ENCODE measurements around the gene ATP9A. TPM values are rescaled to one million over a fixed set of nuclear protein-coding genes. Genes with fewer than 3 reads are reported as not detected.

The ATP9A gene
- total and polyA plus RNA-seq, 3 donors from 2014 or later = 46.4 to 128 (median 89.3) TPM

DNA sequence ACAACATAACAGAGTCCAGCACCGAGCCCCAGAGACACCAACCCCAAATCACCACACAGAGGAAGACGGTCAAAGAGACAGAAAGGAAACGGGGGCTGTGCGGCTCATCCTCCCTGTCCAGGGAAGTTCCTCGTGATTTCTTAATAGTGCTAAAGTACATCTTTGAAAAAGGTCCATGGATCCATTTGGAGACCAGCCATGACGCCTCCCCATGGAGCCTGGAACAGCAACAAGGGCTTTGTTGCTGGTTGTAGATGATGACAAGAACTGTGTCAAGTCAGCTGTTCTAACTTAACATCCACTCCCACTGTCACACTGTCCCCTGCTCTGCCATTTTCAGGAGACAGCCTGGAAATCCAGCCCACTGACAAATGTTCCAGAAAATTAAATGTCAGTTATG, 99.7 kb downstream of the ATP9A start:
- Histone ChIP-seq H3K36me3 (ENCODE audit: low read depth, missing control alignments) (no peaks in the 10 kb centered on the region), H3K4me3 (no peak overlapping the region), H3K27me3 (no peaks in the 10 kb centered on the region), H3K9me3 (no peaks in the 10 kb centered on the region), H3K4me1 (no peaks in the 10 kb centered on the region), H3K27ac (no peak overlapping the region)
- WGBS, 2 donors = 82 to 89% methylated on average over 4 to 6 of the region's 6 CpGs
- intact Hi-C loops (cut with DNase I; ENCODE audit: low total_unique reads) = no loop called here
- no peak for DNase-seq
- no peak for TF ChIP-seq POLR2A (IDR thresholded peaks at IDR 0.05)
- TF ChIP-seq, protein P1, sequence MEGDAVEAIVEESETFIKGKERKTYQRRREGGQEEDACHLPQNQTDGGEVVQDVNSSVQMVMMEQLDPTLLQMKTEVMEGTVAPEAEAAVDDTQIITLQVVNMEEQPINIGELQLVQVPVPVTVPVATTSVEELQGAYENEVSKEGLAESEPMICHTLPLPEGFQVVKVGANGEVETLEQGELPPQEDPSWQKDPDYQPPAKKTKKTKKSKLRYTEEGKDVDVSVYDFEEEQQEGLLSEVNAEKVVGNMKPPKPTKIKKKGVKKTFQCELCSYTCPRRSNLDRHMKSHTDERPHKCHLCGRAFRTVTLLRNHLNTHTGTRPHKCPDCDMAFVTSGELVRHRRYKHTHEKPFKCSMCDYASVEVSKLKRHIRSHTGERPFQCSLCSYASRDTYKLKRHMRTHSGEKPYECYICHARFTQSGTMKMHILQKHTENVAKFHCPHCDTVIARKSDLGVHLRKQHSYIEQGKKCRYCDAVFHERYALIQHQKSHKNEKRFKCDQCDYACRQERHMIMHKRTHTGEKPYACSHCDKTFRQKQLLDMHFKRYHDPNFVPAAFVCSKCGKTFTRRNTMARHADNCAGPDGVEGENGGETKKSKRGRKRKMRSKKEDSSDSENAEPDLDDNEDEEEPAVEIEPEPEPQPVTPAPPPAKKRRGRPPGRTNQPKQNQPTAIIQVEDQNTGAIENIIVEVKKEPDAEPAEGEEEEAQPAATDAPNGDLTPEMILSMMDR (IDR thresholded peaks at IDR 0.05) = no peak

DNA sequence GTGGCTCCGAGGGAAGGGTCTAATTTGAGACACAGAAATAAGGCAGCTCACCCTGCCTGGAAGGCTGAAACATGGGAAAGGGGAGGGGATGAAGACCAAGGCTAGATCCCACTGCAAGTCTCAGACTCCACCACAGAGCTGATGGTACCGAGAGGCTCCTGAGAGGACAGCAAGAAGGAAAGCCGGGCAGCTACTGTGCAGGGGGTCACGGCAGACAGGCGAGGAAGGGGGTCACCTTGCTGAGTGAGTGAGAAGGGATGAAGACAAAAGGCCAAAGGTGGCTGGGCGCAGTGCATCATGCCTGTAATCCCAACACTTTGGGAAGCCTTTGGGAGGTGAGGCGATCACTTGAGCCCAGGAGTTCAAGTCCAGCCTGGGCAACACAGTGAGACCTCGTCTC, 100.7 kb downstream of the ATP9A start:
- H3K4me1 ChIP-seq = no peaks in the 10 kb centered on the region
- DNase-seq = no peak
- no peak overlapping the region for H3K27ac ChIP-seq
- no peak for TF ChIP-seq POLR2A (IDR thresholded peaks at IDR 0.05)
- TF ChIP-seq, protein P1 (IDR thresholded peaks at IDR 0.05) = no peak
- H3K27me3 ChIP-seq = no peaks in the 10 kb centered on the region
- intact Hi-C loops (cut with DNase I; ENCODE audit: low total_unique reads) = no loop called here
- no peaks in the 10 kb centered on the region for H3K36me3 ChIP-seq (ENCODE audit: low read depth, missing control alignments)
- WGBS, 2 donors = 90 to 91% methylated on average over 8 of the region's 8 CpGs
- no peaks in the 10 kb centered on the region for H3K9me3 ChIP-seq
- no peak overlapping the region for H3K4me3 ChIP-seq

DNA sequence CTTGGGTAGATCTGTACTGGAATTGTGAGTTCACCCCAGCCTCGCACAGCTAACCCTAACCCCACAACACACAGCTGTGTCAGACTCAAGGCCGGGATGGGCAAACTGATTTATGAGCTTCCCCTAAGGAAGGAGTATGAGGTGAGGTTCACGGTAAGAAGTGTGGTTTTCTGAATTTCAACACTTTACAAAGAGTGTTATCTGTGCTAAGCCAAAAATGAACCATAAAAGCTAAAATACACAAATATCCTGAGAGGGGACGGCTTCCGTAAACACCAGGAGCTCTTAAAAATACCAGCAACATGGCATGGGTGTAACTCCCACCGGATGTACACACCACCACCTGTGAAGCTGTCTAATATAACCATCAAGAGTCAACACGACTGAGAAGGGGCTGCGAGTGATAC, 101.2 kb downstream of the ATP9A start:
- Histone ChIP-seq H3K9me3 (no peaks in the 10 kb centered on the region), H3K27ac (no peak overlapping the region), H3K4me3 (no peak overlapping the region), H3K4me1 (no peaks in the 10 kb centered on the region), H3K36me3 (ENCODE audit: low read depth, missing control alignments) (no peaks in the 10 kb centered on the region), H3K27me3 (no peaks in the 10 kb centered on the region)
- intact Hi-C loops (cut with DNase I; ENCODE audit: low total_unique reads) = no loop called here
- DNase-seq = no peak
- 78 to 89% methylated on average over 8 of the region's 8 CpGs for WGBS, 2 donors
- no peak for TF ChIP-seq POLR2A (IDR thresholded peaks at IDR 0.05)
- TF ChIP-seq, protein P1 (IDR thresholded peaks at IDR 0.05) = no peak

DNA sequence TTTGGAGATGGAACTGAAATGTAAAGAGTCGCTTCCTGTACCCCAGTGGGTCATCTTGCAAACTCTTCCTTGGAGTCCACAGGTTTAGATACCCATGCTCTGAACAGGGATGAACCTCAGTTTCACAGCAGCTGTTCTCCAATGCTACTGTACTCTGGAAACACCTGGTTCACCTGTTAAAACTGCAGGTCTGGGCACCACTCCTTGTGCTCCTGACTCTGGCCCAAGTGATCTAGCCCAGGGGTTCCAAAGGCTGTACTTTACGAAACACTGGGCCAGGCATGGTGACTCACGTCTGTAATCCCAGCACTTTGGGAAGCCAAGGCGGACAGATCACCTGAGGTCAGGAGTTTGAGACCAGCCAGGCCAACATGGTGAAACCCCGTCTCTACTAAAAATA, 102.1 kb downstream of the ATP9A start:
- no peak for TF ChIP-seq POLR2A (IDR thresholded peaks at IDR 0.05)
- TF ChIP-seq, protein P1 (IDR thresholded peaks at IDR 0.05) = no peak
- no peaks in the 10 kb centered on the region for H3K27me3 ChIP-seq
- H3K36me3 ChIP-seq (ENCODE audit: low read depth, missing control alignments) = no peaks in the 10 kb centered on the region
- H3K9me3 ChIP-seq = no peaks in the 10 kb centered on the region
- no peak overlapping the region for H3K27ac ChIP-seq
- no peak overlapping the region for H3K4me3 ChIP-seq
- H3K4me1 ChIP-seq = no peaks in the 10 kb centered on the region
- intact Hi-C loops (cut with DNase I; ENCODE audit: low total_unique reads) = no loop called here
- no peak for DNase-seq
- 94 to 96% methylated on average over 4 to 5 of the region's 5 CpGs for WGBS, 2 donors

DNA sequence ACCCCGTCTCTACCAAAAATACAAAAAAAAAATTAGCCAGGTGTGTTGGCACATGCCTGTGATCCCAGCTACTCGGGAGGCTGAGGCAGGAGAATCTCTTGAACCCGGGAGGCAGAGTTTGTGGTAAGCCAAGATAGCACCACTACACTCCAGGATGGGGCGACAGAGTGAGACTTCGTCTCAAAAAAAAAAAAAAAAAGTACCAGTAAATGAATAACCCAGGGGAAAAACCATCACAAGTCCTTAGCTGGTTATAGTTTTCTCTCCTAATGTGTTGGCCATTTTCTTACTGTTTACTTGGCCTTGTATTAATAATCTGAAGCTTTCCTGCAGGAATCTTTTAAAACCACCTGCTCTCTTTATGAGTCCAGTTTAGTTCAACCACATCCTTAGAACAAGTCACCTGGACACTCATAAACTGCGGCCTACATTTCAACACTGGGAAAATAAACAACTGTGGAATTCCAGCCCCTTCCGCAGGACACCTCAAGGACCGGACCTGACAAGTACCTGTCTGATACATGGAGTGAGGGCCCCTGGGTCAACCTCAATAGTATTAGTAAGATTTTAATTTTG, 102.6 kb downstream of the ATP9A start:
- 92 to 94% methylated on average over 8 of the region's 8 CpGs for WGBS, 2 donors
- TF ChIP-seq, protein P1 (IDR thresholded peaks at IDR 0.05) = no peak
- no peak for TF ChIP-seq POLR2A (IDR thresholded peaks at IDR 0.05)
- no peaks in the 10 kb centered on the region for H3K36me3 ChIP-seq (ENCODE audit: low read depth, missing control alignments)

More for the DNA sequence above, 102.6 kb downstream of the ATP9A start:
- Histone ChIP-seq H3K9me3 (no peaks in the 10 kb centered on the region), H3K4me3 (no peak overlapping the region), H3K4me1 (no peaks in the 10 kb centered on the region), H3K27me3 (no peaks in the 10 kb centered on the region), H3K27ac (no peak overlapping the region)
- intact Hi-C loops (cut with DNase I; ENCODE audit: low total_unique reads) = no loop called here
- no peak for DNase-seq

All from testis (tissue), 3 donors.